Ectodermal cell (in vitro differentiated cells): Measurements from ENCODE around the gene LCLAT1.
A peak's percentile ranks its signal among the peaks of the same experiment; 100 is the strongest.

Experiments used
- H3K27ac ChIP-seq: 2 replicates; pipeline ENCODE4 v1.7.0; 2013; ENCODE audit warnings: mild to moderate bottlenecking, low read depth, low read length; ENCODE audit not compliant: insufficient read depth, poor library complexity, severe bottlenecking
- H3K27me3 ChIP-seq: 2 replicates; pipeline ENCODE4 v1.7.0; 2013; ENCODE audit warnings: mild to moderate bottlenecking, low read length; ENCODE audit not compliant: insufficient read depth, control insufficient read depth, poor library complexity, severe bottlenecking
- H3K36me3 ChIP-seq: one replicate; pipeline ENCODE4 v1.7.0; 2013; ENCODE audit warnings: low read length; ENCODE audit not compliant: control insufficient read depth, insufficient read depth
- H3K4me1 ChIP-seq: one replicate; pipeline ENCODE4 v1.7.0; 2013; ENCODE audit warnings: low read length; ENCODE audit not compliant: control insufficient read depth, insufficient read depth
- H3K4me3 ChIP-seq: 2 replicates; pipeline ENCODE4 v1.7.0; 2013; ENCODE audit warnings: low read depth, low read length, control low read depth; ENCODE audit not compliant: insufficient read depth
- H3K9me3 ChIP-seq: 2 replicates; pipeline ENCODE4 v1.7.0; 2013; ENCODE audit warnings: mild to moderate bottlenecking, low read length, moderate library complexity; ENCODE audit not compliant: control insufficient read depth
- WGBS, 2 experiments: methylation state at CpG; one replicate each; pipeline ENCODE4 v1.1.7; 2013; ENCODE audit warnings: missing lambda C conversion rate in 2 of 2; 5-methylcytosine and 5-hydroxymethylcytosine counted together

Gene LCLAT1

GRCh38 chr2:30408961-30409387, 38.1 kb upstream of the LCLAT1 start:
- Histone ChIP-seq H3K36me3 (no peaks in the 10 kb centered on the region), H3K27ac (no peak overlapping the region), H3K4me1 (peaks cover 19% of the 10 kb centered on the region), H3K4me3 (no peak overlapping the region), H3K27me3 (no peaks in the 10 kb centered on the region), H3K9me3 (no peaks in the 10 kb centered on the region)

GRCh38 chr2:30410217-30410616, 36.8 kb upstream of the LCLAT1 start:
- WGBS, 2 experiments = 66 to 79% methylated on average over 2 of the region's 2 CpGs
- H3K4me3 ChIP-seq = no peak overlapping the region
- H3K4me1 ChIP-seq = peaks cover 8% of the 10 kb centered on the region
- no peaks in the 10 kb centered on the region for H3K36me3 ChIP-seq
- H3K27me3 ChIP-seq = no peaks in the 10 kb centered on the region
- no peaks in the 10 kb centered on the region for H3K9me3 ChIP-seq
- H3K27ac ChIP-seq = no peak overlapping the region

GRCh38 chr2:30412047-30412683, 34.9 kb upstream of the LCLAT1 start:
- H3K4me1 ChIP-seq = peaks cover 14% of the 10 kb centered on the region
- H3K9me3 ChIP-seq = no peaks in the 10 kb centered on the region
- H3K27ac ChIP-seq = no peak overlapping the region
- H3K4me3 ChIP-seq = no peak overlapping the region
- no peaks in the 10 kb centered on the region for H3K27me3 ChIP-seq
- no peaks in the 10 kb centered on the region for H3K36me3 ChIP-seq
- WGBS, 2 experiments = 84 to 85% methylated on average over 7 to 8 of the region's 8 CpGs

GRCh38 chr2:30412684-30413570, 34.1 kb upstream of the LCLAT1 start:
- peaks cover 17% of the 10 kb centered on the region for H3K4me1 ChIP-seq
- WGBS, 2 experiments = 75 to 83% methylated on average over 7 of the region's 7 CpGs
- no peak overlapping the region for H3K27ac ChIP-seq
- H3K4me3 ChIP-seq = no peak overlapping the region
- no peaks in the 10 kb centered on the region for H3K9me3 ChIP-seq
- H3K27me3 ChIP-seq = no peaks in the 10 kb centered on the region
- H3K36me3 ChIP-seq = no peaks in the 10 kb centered on the region

GRCh38 chr2:30414961-30415360, 32.1 kb upstream of the LCLAT1 start:
- Histone ChIP-seq H3K4me1 (peaks cover 17% of the 10 kb centered on the region), H3K36me3 (no peaks in the 10 kb centered on the region), H3K4me3 (no peak overlapping the region), H3K9me3 (no peaks in the 10 kb centered on the region), H3K27ac (no peak overlapping the region), H3K27me3 (no peaks in the 10 kb centered on the region)
- WGBS, 2 experiments = 90 to 93% methylated on average over 2 of the region's 2 CpGs

- Histone ChIP-seq H3K4me3 (no peak overlapping the region), H3K36me3 (no peaks in the 10 kb centered on the region), H3K27me3 (no peaks in the 10 kb centered on the region), H3K9me3 (no peaks in the 10 kb centered on the region), H3K27ac (peak overlapping the region; percentile 56), H3K4me1 (peaks cover 30% of the 10 kb centered on the region)
- 24 to 25% methylated on average over 3 of the region's 3 CpGs for WGBS, 2 experiments
Observed at GRCh38 chr2:30417253-30417652, 29.8 kb upstream of the LCLAT1 start.

GRCh38 chr2:30421026-30421603, 25.9 kb upstream of the LCLAT1 start:
- Histone ChIP-seq H3K9me3 (no peaks in the 10 kb centered on the region), H3K4me3 (no peak overlapping the region), H3K36me3 (no peaks in the 10 kb centered on the region), H3K27ac (no peak overlapping the region), H3K4me1 (peaks cover 22% of the 10 kb centered on the region), H3K27me3 (no peaks in the 10 kb centered on the region)
- 78 to 83% methylated on average over 3 of the region's 3 CpGs for WGBS, 2 experiments

- no peaks in the 10 kb centered on the region for H3K36me3 ChIP-seq
- H3K9me3 ChIP-seq = no peaks in the 10 kb centered on the region
- H3K27me3 ChIP-seq = no peaks in the 10 kb centered on the region
- no peak overlapping the region for H3K27ac ChIP-seq
- no peak overlapping the region for H3K4me3 ChIP-seq
- 43 to 45% methylated on average over 11 of the region's 11 CpGs for WGBS, 2 experiments
- peaks cover 20% of the 10 kb centered on the region for H3K4me1 ChIP-seq
Observed at GRCh38 chr2:30421604-30422443, 25.2 kb upstream of the LCLAT1 start.

GRCh38 chr2:30422444-30423040, 24.5 kb upstream of the LCLAT1 start:
- 84 to 87% methylated on average over 8 of the region's 8 CpGs for WGBS, 2 experiments
- peaks cover 13% of the 10 kb centered on the region for H3K4me1 ChIP-seq
- H3K27me3 ChIP-seq = no peaks in the 10 kb centered on the region
- H3K36me3 ChIP-seq = no peaks in the 10 kb centered on the region
- no peak overlapping the region for H3K27ac ChIP-seq
- H3K9me3 ChIP-seq = no peaks in the 10 kb centered on the region
- H3K4me3 ChIP-seq = no peak overlapping the region
